ENCODE measurements around the gene SEH1L. TPM values are rescaled to one million over a fixed set of nuclear protein-coding genes. Genes with fewer than 3 reads are reported as not detected.

SEH1L gene
- polyA plus RNA-seq, 1 donor (not counting 4 experiments of a cell fraction or from before 2014, with no cell fraction given): 60.5 TPM

DNA sequence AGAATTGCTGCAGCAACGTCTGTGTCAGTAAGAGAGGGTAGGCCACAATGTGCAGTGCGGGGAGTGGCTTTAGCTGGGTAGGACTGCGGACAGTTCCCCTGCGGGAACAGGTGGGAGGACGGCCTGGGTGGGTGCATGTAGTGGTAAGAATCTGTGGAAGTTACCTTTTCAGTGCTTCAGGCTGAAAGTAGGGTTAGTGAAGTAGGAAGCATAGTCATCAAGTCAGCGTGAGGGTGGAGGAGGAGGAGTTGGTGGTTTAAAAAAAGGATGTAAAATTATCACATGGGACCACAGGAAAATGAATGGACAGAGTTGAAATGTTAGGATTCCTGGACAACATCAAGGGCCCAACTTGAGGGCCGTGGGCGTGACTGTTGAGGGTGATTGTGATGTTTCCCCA is 56.6 kb downstream of the SEH1L start:
- Histone ChIP-seq H3K4me1 (ENCODE audit: control insufficient read depth, extremely low read depth, insufficient read depth, low read length) (no peaks in the 10 kb centered on the region), H3K27ac (ENCODE audit: control insufficient read depth, insufficient read depth, low read length) (no peak overlapping the region), H3K9me3 (ENCODE audit: control insufficient read depth, low read depth, low read length) (no peaks in the 10 kb centered on the region), H3K36me3 (ENCODE audit: control insufficient read depth in 2 of 2, extremely low read depth in 1 of 2, insufficient read depth in 2 of 2, low read length in 2 of 2) (peaks cover 9 to 10% of the 10 kb centered on the region in 2 experiments), H3K27me3 (ENCODE audit: control insufficient read depth, extremely low read depth, insufficient read depth, low read length) (no peaks in the 10 kb centered on the region), H3K79me2 (ENCODE audit: control insufficient read depth, insufficient read depth, low read length) (peaks cover 19% of the 10 kb centered on the region), H4K20me1 (ENCODE audit: control insufficient read depth, extremely low read depth, insufficient read depth, low read length) (no peaks in the 10 kb centered on the region), H3K9ac (ENCODE audit: control insufficient read depth, extremely low read depth, insufficient read depth, low read length) (no peak overlapping the region), H3K4me2 (ENCODE audit: control insufficient read depth, extremely low read depth, insufficient read depth, low read depth, low read length) (no peak overlapping the region), H2AFZ (ENCODE audit: control insufficient read depth, low read length) (no peak overlapping the region), H3K9me1 (ENCODE audit: control insufficient read depth, extremely low read depth, insufficient read depth, low read length) (no peaks in the 10 kb centered on the region), H3K4me3 (ENCODE audit: control insufficient read depth in 2 of 3, extremely low read depth in 1 of 3, insufficient read depth in 2 of 3, low read depth in 1 of 3, low read length in 3 of 3) (no peak overlapping the region)
- FAIRE-seq (no peak), DNase-seq (ENCODE audit: low read depth, low spot score) (no peak)
- dilution Hi-C loops (cut with MboI; ENCODE audit: extremely low pct_ligation_motif_present, low sequenced_read_pairs): no loop called here
- TF ChIP-seq EZH2 (IDR thresholded peaks at IDR 0.05; ENCODE audit: low read length) (no peak), CTCF (optimal IDR thresholded peaks at IDR 0.05 in 1 of 3, IDR thresholded peaks at IDR 0.05 in 1 of 3, conservative IDR thresholded peaks at IDR 0.05 in 1 of 3; ENCODE audit: extremely low read depth in 1 of 3, insufficient read depth in 2 of 3, low read length in 3 of 3) (no peak)

DNA sequence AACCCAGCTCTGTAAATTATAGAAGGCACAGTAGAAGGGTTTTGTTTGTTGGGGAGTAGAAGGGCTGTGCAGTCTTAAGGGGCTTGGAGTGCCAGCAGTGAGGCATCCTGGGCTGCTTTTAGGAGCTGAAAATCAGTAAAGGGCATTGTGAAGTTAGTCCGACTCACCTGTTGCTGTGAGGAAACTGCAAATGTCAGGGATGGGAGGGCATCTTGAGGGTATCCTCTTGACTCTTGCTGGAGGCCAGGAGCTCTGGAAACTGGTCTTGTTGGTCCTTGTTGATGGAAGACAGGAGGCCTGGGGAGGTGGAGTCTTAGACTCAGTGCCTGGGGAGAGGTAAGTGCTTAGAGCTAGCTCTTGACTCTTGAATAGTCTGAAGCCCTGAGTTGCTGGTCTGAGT is 57.5 kb downstream of the SEH1L start:
- Histone ChIP-seq H3K4me1 (ENCODE audit: control insufficient read depth, extremely low read depth, insufficient read depth, low read length) (no peaks in the 10 kb centered on the region), H3K9me3 (ENCODE audit: control insufficient read depth, low read depth, low read length) (no peaks in the 10 kb centered on the region), H3K4me3 (ENCODE audit: control insufficient read depth in 2 of 3, extremely low read depth in 1 of 3, insufficient read depth in 2 of 3, low read depth in 1 of 3, low read length in 3 of 3) (no peak overlapping the region), H2AFZ (ENCODE audit: control insufficient read depth, low read length) (no peak overlapping the region), H3K27me3 (ENCODE audit: control insufficient read depth, extremely low read depth, insufficient read depth, low read length) (no peaks in the 10 kb centered on the region), H3K9me1 (ENCODE audit: control insufficient read depth, extremely low read depth, insufficient read depth, low read length) (no peaks in the 10 kb centered on the region), H4K20me1 (ENCODE audit: control insufficient read depth, extremely low read depth, insufficient read depth, low read length) (no peaks in the 10 kb centered on the region), H3K79me2 (ENCODE audit: control insufficient read depth, insufficient read depth, low read length) (peaks cover 13% of the 10 kb centered on the region), H3K9ac (ENCODE audit: control insufficient read depth, extremely low read depth, insufficient read depth, low read length) (no peak overlapping the region), H3K36me3 (ENCODE audit: control insufficient read depth in 2 of 2, extremely low read depth in 1 of 2, insufficient read depth in 2 of 2, low read length in 2 of 2) (peaks cover 10 to 13% of the 10 kb centered on the region in 2 experiments), H3K27ac (ENCODE audit: control insufficient read depth, insufficient read depth, low read length) (no peak overlapping the region), H3K4me2 (ENCODE audit: control insufficient read depth, extremely low read depth, insufficient read depth, low read depth, low read length) (no peak overlapping the region)
- dilution Hi-C loops (cut with MboI; ENCODE audit: extremely low pct_ligation_motif_present, low sequenced_read_pairs): no loop called here
- TF ChIP-seq CTCF (optimal IDR thresholded peaks at IDR 0.05 in 1 of 3, IDR thresholded peaks at IDR 0.05 in 1 of 3, conservative IDR thresholded peaks at IDR 0.05 in 1 of 3; ENCODE audit: extremely low read depth in 1 of 3, insufficient read depth in 2 of 3, low read length in 3 of 3) (no peak), EZH2 (IDR thresholded peaks at IDR 0.05; ENCODE audit: low read length) (no peak)
- no peak for FAIRE-seq
- no peak for DNase-seq (ENCODE audit: low read depth, low spot score)

All from keratinocyte (primary cell).